Measurements from ENCODE around the gene GJA1.

The GJA1 gene

GRCh38 chr6:121497970-121498375, 62.5 kb downstream of the GJA1 start:
- DNase-seq: no peak

GRCh38 chr6:121498481-121499276, 63.2 kb downstream of the GJA1 start:
- no peak for DNase-seq

Measured in CD4-positive, alpha-beta T cell treated with Interleukin-21 for 1 hour (primary cell).